LNCaP clone FGC (cell line): ENCODE results near the gene HTR2B.
"Not testable (repeated sequence)": the region's sequence is repeated elsewhere in the genome, so short reads cannot be mapped to it uniquely, and the experiment has no call there.

Experiments used
- DNase-seq: peaks from one replicate; pipeline ENCODE4 v3.0.0-alpha.2; 2011; ENCODE audit warnings: low read depth
- H3K4me3 ChIP-seq: 2 replicates; pipeline ENCODE4 v1.5.1; 2011; ENCODE audit warnings: mild to moderate bottlenecking, low read depth, low read length, control low read depth
- CTCF ChIP-seq: IDR thresholded peaks from 2 replicates; pipeline ENCODE4 v1.5.1; 2012; ENCODE audit warnings: mild to moderate bottlenecking; ENCODE audit not compliant: control insufficient read depth, insufficient read depth; ENCODE audit errors: extremely low read depth

The HTR2B gene

GRCh38 chr2:231068525-231069222 is 56.2 kb downstream of the HTR2B start:
- no peak for DNase-seq
- TF ChIP-seq CTCF = no peak
- H3K4me3 ChIP-seq = no peak overlapping the region

GRCh38 chr2:231067531-231067930 is 57.3 kb downstream of the HTR2B start:
- DNase-seq, H3K4me3 ChIP-seq: not testable (repeated sequence)

GRCh38 chr2:231065966-231066365 is 58.9 kb downstream of the HTR2B start:
- DNase-seq = no peak
- H3K4me3 ChIP-seq = no peak overlapping the region
- TF ChIP-seq CTCF = no peak

- DNase-seq = no peak
- no peak overlapping the region for H3K4me3 ChIP-seq
- TF ChIP-seq CTCF = no peak
Measured at GRCh38 chr2:231063347-231063746, 61.5 kb downstream of the HTR2B start.

- TF ChIP-seq CTCF = no peak
- no peak overlapping the region for H3K4me3 ChIP-seq
Measured at GRCh38 chr2:231062776-231063175, 62.1 kb downstream of the HTR2B start.

GRCh38 chr2:231059756-231060155 is 65.1 kb downstream of the HTR2B start:
- no peak for DNase-seq
- TF ChIP-seq CTCF = no peak
- H3K4me3 ChIP-seq = no peak overlapping the region

More at GRCh38 chr2:231062776-231063175, 62.1 kb downstream of the HTR2B start:
- DNase-seq = no peak

- no peak for TF ChIP-seq CTCF
- no peak for DNase-seq
- H3K4me3 ChIP-seq = peak overlapping the region; percentile 98
Measured at GRCh38 chr2:231058761-231059550, 65.9 kb downstream of the HTR2B start.
